ENCODE results near the gene CILP2. TPM values are rescaled to one million over a fixed set of nuclear protein-coding genes. Genes with fewer than 3 reads are reported as not detected.

CILP2 gene
- total RNA-seq, 3 donors from 2014 or later: 0.15 to 0.66 (median 0.16) TPM

GRCh38 chr19:19547674-19548336 is 9.7 kb downstream of the CILP2 start:
- no peak for DNase-seq (ENCODE audit: low spot score in 2 of 2)
- no peak overlapping the region for H3K4me3 ChIP-seq
- TF ChIP-seq CTCF (IDR thresholded peaks at IDR 0.05): no peak
- no peak for TF ChIP-seq POLR2A (IDR thresholded peaks at IDR 0.05)
- no peaks in the 10 kb centered on the region for H3K9me3 ChIP-seq
- no peak overlapping the region for H3K27ac ChIP-seq
- H3K4me1 ChIP-seq: no peaks in the 10 kb centered on the region
- H3K27me3 ChIP-seq: peaks cover 0 to 3% of the 10 kb centered on the region in 2 donors
- intact Hi-C loops (cut with DNase I; ENCODE audit: low total_unique reads): no loop called here
- no peaks in the 10 kb centered on the region for H3K36me3 ChIP-seq

GRCh38 chr19:19548915-19549759 is 11.1 kb downstream of the CILP2 start:
- H3K27ac ChIP-seq: no peak overlapping the region
- no peaks in the 10 kb centered on the region for H3K9me3 ChIP-seq
- intact Hi-C loops (cut with DNase I; ENCODE audit: low total_unique reads): no loop called here
- TF ChIP-seq CTCF (IDR thresholded peaks at IDR 0.05) (no peak), POLR2A (IDR thresholded peaks at IDR 0.05) (no peak), POLR2AphosphoS5 (IDR thresholded peaks at IDR 0.05) (no peak)
- no peak overlapping the region for H3K4me3 ChIP-seq
- H3K27me3 ChIP-seq: peaks cover 0 to 3% of the 10 kb centered on the region in 2 donors
- DNase-seq (ENCODE audit: low spot score in 2 of 2): no peak
- H3K4me1 ChIP-seq: no peaks in the 10 kb centered on the region
- no peaks in the 10 kb centered on the region for H3K36me3 ChIP-seq

GRCh38 chr19:19549804-19550464 is 11.9 kb downstream of the CILP2 start:
- H3K27ac ChIP-seq: no peak overlapping the region
- no peaks in the 10 kb centered on the region for H3K36me3 ChIP-seq
- H3K27me3 ChIP-seq: peaks cover 0 to 3% of the 10 kb centered on the region in 2 donors
- intact Hi-C loops (cut with DNase I; ENCODE audit: low total_unique reads): no loop called here
- TF ChIP-seq POLR2AphosphoS5 (IDR thresholded peaks at IDR 0.05) (no peak), CTCF (IDR thresholded peaks at IDR 0.05) (no peak), POLR2A (IDR thresholded peaks at IDR 0.05) (no peak)
- H3K9me3 ChIP-seq: no peaks in the 10 kb centered on the region
- no peak overlapping the region for H3K4me3 ChIP-seq
- no peaks in the 10 kb centered on the region for H3K4me1 ChIP-seq
- DNase-seq (ENCODE audit: low spot score in 2 of 2): no peak

- no peak for DNase-seq (ENCODE audit: low spot score in 2 of 2)
- TF ChIP-seq POLR2A (IDR thresholded peaks at IDR 0.05) (no peak), POLR2AphosphoS5 (IDR thresholded peaks at IDR 0.05) (no peak), CTCF (IDR thresholded peaks at IDR 0.05) (no peak)
- Histone ChIP-seq H3K27me3 (peaks cover 0 to 3% of the 10 kb centered on the region in 2 donors), H3K4me3 (no peak overlapping the region), H3K9me3 (no peaks in the 10 kb centered on the region), H3K4me1 (no peaks in the 10 kb centered on the region), H3K36me3 (no peaks in the 10 kb centered on the region), H3K27ac (no peak overlapping the region)
- intact Hi-C loops (cut with DNase I; ENCODE audit: low total_unique reads): no loop called here
Measured at GRCh38 chr19:19550485-19550929, 12.4 kb downstream of the CILP2 start.
